ENCODE measurements around the gene UBXN1.
A peak's percentile ranks its signal among the peaks of the same experiment; 100 is the strongest.

UBXN1 gene

GRCh38 chr11:62678770-62679696 lies at the start of gene UBXN1:
TSS of gene UBXN1 (minus strand) at chr11:62679073. CDS start at chr11:62678923, 150 bp downstream.
- DNase-seq (ENCODE audit: low read depth) = peak; percentile 88

GRCh38 chr11:62728171-62728988 lies 49.5 kb upstream of the UBXN1 start, which contains the start of gene TTC9C:
TSS of gene TTC9C (plus strand) at chr11:62728486. CDS start at chr11:62728849, 363 bp downstream.
- peak; percentile 92 for DNase-seq (ENCODE audit: low read depth)

GRCh38 chr11:62727872-62728170 lies 48.9 kb upstream of the UBXN1 start:
- peak; percentile 98 for DNase-seq (ENCODE audit: low read depth)

GRCh38 chr11:62727165-62727871 lies 48.4 kb upstream of the UBXN1 start, which contains the start of gene HNRNPUL2:
TSS of gene HNRNPUL2 (minus strand) at chr11:62727457. CDS start at chr11:62727156, 301 bp downstream.
- peak; percentile 99 for DNase-seq (ENCODE audit: low read depth)

- no peak for DNase-seq (ENCODE audit: low read depth)
These were observed 48.0 kb upstream of the UBXN1 start for GRCh38 chr11:62726915-62727164.

- DNase-seq (ENCODE audit: low read depth) = no peak
These were observed 47.5 kb upstream of the UBXN1 start for GRCh38 chr11:62726156-62726914.

GRCh38 chr11:62725646-62726045 lies 46.8 kb upstream of the UBXN1 start:
- DNase-seq (ENCODE audit: low read depth) = no peak

- no peak for DNase-seq (ENCODE audit: low read depth)
These were observed 45.3 kb upstream of the UBXN1 start for GRCh38 chr11:62724171-62724570.

GRCh38 chr11:62721994-62722393 lies 43.1 kb upstream of the UBXN1 start:
- peak; percentile 33 for DNase-seq (ENCODE audit: low read depth)

- DNase-seq (ENCODE audit: low read depth) = peak; percentile 17
These were observed 40.6 kb upstream of the UBXN1 start for GRCh38 chr11:62719302-62719978.

- DNase-seq (ENCODE audit: low read depth) = no peak
These were observed 37.9 kb upstream of the UBXN1 start for GRCh38 chr11:62716816-62717215.

GRCh38 chr11:62716206-62716605 lies 37.3 kb upstream of the UBXN1 start:
- DNase-seq (ENCODE audit: low read depth) = no peak

- DNase-seq (ENCODE audit: low read depth) = no peak
These were observed 36.6 kb upstream of the UBXN1 start for GRCh38 chr11:62715150-62716130.

- DNase-seq (ENCODE audit: low read depth) = no peak
These were observed 34.5 kb upstream of the UBXN1 start for GRCh38 chr11:62713343-62713742.

- no peak for DNase-seq (ENCODE audit: low read depth)
These were observed 34.0 kb upstream of the UBXN1 start for GRCh38 chr11:62712861-62713260.

- DNase-seq (ENCODE audit: low read depth) = no peak
These were observed 33.5 kb upstream of the UBXN1 start for GRCh38 chr11:62712276-62712812.

- DNase-seq (ENCODE audit: low read depth) = peak; percentile 55
These were observed 31.1 kb upstream of the UBXN1 start for GRCh38 chr11:62710001-62710345.

GRCh38 chr11:62709247-62710000 lies 30.6 kb upstream of the UBXN1 start:
- peak; percentile 99 for DNase-seq (ENCODE audit: low read depth)

- no peak for DNase-seq (ENCODE audit: low read depth)
These were observed 29.9 kb upstream of the UBXN1 start for GRCh38 chr11:62708793-62709192.
